ENCODE data around the gene NRF1. TPM values are rescaled to one million over a fixed set of nuclear protein-coding genes. Genes with fewer than 3 reads are reported as not detected.
"Not testable (repeated sequence)": the region's sequence is repeated elsewhere in the genome, so short reads cannot be mapped to it uniquely, and the experiment has no call there.

Gene NRF1
- total and polyA plus RNA-seq, 10 of the 15 experiments (the other 5 are each of a cell fraction or from before 2014, with no cell fraction given), result 3.5 to 23.1 (median 13.5) TPM

DNA sequence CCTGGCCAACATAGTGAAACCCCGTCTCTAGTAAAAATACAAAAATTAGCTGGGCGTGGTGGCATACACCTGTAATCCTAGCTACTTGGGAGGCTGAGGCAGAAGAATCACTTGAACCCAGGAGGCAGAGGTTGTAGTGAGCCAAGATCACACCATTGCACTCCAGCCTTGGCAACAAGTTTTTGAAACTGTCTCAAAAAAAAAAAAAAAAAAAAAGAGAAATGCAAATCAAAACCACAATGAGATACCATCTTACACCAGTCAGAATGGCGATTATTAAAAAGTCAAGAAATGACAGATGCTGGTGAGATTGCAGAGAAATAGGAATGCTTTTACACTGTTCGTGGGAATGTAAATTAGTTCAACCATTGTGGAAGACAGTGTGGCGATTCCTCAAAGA is 7.9 kb upstream of the NRF1 start:
- SMC1A ChIA-PET (ENCODE audit: uncharacterized antibody, unreplicated experiment), result not testable (repeated sequence)

DNA sequence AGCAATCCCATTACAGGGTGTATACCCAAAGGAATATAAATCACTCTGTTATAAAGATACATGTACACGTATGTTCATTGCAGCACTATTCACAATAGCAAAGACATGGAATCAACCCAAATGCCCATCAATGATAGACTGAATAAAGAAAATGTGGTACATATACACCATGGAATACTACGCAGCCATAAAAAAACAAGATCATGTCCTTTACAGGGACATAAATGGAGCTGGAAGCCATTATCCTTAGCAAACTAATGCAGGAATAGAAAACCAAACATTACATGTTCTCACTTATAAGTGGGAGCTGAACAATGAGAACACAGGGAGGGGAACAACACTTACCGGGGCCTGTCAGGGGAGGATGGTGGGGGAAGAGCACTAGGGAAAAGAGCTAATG is 7.5 kb upstream of the NRF1 start:
- H3K9ac ChIP-seq (ENCODE audit: control insufficient read depth, insufficient read depth, low read length); H3K9me3 ChIP-seq (replicated peaks; ENCODE audit: control insufficient read depth, insufficient read depth, low read length); in situ Hi-C loops (cut with MboI); intact Hi-C loops (cut with micrococcal nuclease; ENCODE audit: unreplicated experiment); H4K20me1 ChIP-seq (ENCODE audit: control insufficient read depth, insufficient read depth); H2AFZ ChIP-seq (ENCODE audit: control insufficient read depth, low read depth, low read length); H3K4me2 ChIP-seq (ENCODE audit: control insufficient read depth, insufficient read depth); H3K36me3 ChIP-seq (ENCODE audit: control insufficient read depth in 2 of 2, insufficient read depth in 2 of 2, low read length in 1 of 2); H3K4me3 ChIP-seq; DNase-seq (ENCODE audit: low read depth, low spot score); H3K27me3 ChIP-seq (replicated peaks in 1 of 2; ENCODE audit: control insufficient read depth in 2 of 2, insufficient read depth in 2 of 2, low read length in 1 of 2); ATAC-seq; H3K79me2 ChIP-seq (ENCODE audit: control insufficient read depth, insufficient read depth, low read length); BruUV-seq (replicated peaks); SMC1A ChIA-PET (ENCODE audit: uncharacterized antibody, unreplicated experiment); H3K27ac ChIP-seq (ENCODE audit: control insufficient read depth, insufficient read depth); FAIRE-seq: not testable (repeated sequence)
- H3K4me1 ChIP-seq (ENCODE audit: control insufficient read depth, insufficient read depth, low read length), result peaks cover 14% of the 10 kb centered on the region
- CTCF ChIA-PET, result interaction anchor here (0.9 kb wide), 1 partner anchor 101 kb away, joined by 3 read pairs; no protein-coding TSS in a partner anchor
- 76% methylated on average over 3 of the region's 3 CpGs for WGBS (ENCODE audit: insufficient coverage, insufficient replicate concordance, low lambda C conversion rate, missing lambda C conversion rate)
- RAD21 ChIA-PET (ENCODE audit: unreplicated experiment), result interaction anchor here (1.8 kb wide), 1 partner anchor 31 kb away, joined by 5 read pairs; no protein-coding TSS in a partner anchor
- POLR2A ChIA-PET, result interaction anchor here (2.6 kb wide), 1 partner anchor 12 kb away, joined by 6 read pairs; no protein-coding TSS in a partner anchor

More for the DNA sequence above, 7.9 kb upstream of the NRF1 start:
- DNase-seq (ENCODE audit: low read depth, low spot score); H3K27ac ChIP-seq (ENCODE audit: control insufficient read depth, insufficient read depth); H3K79me2 ChIP-seq (ENCODE audit: control insufficient read depth, insufficient read depth, low read length); H3K9ac ChIP-seq (ENCODE audit: control insufficient read depth, insufficient read depth, low read length); H3K36me3 ChIP-seq (ENCODE audit: control insufficient read depth in 2 of 2, insufficient read depth in 2 of 2, low read length in 1 of 2); H3K9me3 ChIP-seq (replicated peaks; ENCODE audit: control insufficient read depth, insufficient read depth, low read length); in situ Hi-C loops (cut with MboI); H2AFZ ChIP-seq (ENCODE audit: control insufficient read depth, low read depth, low read length); H3K27me3 ChIP-seq (replicated peaks in 1 of 2; ENCODE audit: control insufficient read depth in 2 of 2, insufficient read depth in 2 of 2, low read length in 1 of 2); BruUV-seq (replicated peaks); FAIRE-seq; H4K20me1 ChIP-seq (ENCODE audit: control insufficient read depth, insufficient read depth); POLR2A ChIA-PET; H3K4me3 ChIP-seq; H3K4me2 ChIP-seq (ENCODE audit: control insufficient read depth, insufficient read depth); ATAC-seq; intact Hi-C loops (cut with micrococcal nuclease; ENCODE audit: unreplicated experiment): not testable (repeated sequence)
- H3K4me1 ChIP-seq (ENCODE audit: control insufficient read depth, insufficient read depth, low read length), result peaks cover 14% of the 10 kb centered on the region
- WGBS (ENCODE audit: insufficient coverage, insufficient replicate concordance, low lambda C conversion rate, missing lambda C conversion rate), result 49% methylated on average over 5 of the region's 5 CpGs
- RAD21 ChIA-PET (ENCODE audit: unreplicated experiment), result interaction anchor here (1.8 kb wide), 1 partner anchor 31 kb away, joined by 5 read pairs; no protein-coding TSS in a partner anchor
- CTCF ChIA-PET, result interaction anchor here (0.9 kb wide), 1 partner anchor 101 kb away, joined by 3 read pairs; no protein-coding TSS in a partner anchor
